ENCODE results near the gene ULK3. TPM values are rescaled to one million over a fixed set of nuclear protein-coding genes. Genes with fewer than 3 reads are reported as not detected.

ULK3 gene
- total RNA-seq, 2 experiments from 2014 or later: 41.1 to 49.9 TPM

DNA sequence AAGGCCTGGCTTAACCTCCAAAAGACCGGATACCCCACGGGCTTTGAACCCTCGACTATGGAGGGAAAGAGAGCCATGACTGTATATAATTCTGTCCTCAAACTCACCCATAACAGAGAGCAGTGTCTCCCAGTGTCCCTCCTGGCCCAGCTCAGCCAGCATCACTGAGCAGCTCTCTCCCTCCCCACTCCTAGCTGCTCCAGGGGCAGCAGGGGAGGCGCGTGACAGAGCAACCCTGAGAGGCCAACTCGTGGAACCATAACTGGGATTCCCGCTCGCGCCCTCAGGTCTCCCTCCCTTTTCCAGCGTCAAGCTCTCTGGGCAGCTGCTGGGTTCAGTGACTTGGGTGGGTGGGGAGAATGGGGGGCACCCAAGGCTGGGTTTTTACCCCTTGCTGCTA lies 17.1 kb downstream of the ULK3 start:
- H3K27me3 Mint-ChIP-seq: peaks cover 36% of the 10 kb centered on the region
- no peaks in the 10 kb centered on the region for H3K9me3 Mint-ChIP-seq
- H3K4me1 Mint-ChIP-seq: no peaks in the 10 kb centered on the region
- no peaks in the 10 kb centered on the region for H3K36me3 Mint-ChIP-seq
- H3K4me3 Mint-ChIP-seq: no peak overlapping the region
- H3K27ac Mint-ChIP-seq: no peak overlapping the region
- DNase-seq: no peak

DNA sequence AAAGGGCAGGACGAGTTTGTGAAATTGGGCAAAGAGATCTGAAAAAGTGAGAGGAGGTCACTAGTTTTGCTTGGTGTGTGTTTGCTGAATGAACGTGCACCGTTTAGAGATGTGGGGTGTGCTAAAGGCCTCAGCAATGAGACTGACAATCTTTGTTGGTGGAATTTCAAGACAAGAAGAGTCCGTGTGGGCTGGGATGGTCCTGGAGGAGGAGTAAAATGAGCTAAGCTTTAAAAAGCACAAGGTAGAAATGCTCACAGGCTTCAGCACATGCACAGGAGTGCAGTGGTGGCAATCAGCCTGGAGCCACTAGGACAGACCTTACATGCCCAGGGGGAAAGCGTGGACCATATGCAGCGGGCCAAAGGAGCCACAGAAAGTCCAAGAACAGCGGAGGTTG lies 18.0 kb downstream of the ULK3 start:
- Mint-ChIP-seq H3K9me3 (no peaks in the 10 kb centered on the region), H3K4me3 (no peak overlapping the region), H3K4me1 (no peaks in the 10 kb centered on the region), H3K36me3 (no peaks in the 10 kb centered on the region), H3K27ac (no peak overlapping the region), H3K27me3 (peaks cover 38% of the 10 kb centered on the region)
- no peak for DNase-seq

- H3K27me3 Mint-ChIP-seq: peaks cover 30% of the 10 kb centered on the region
- DNase-seq: no peak
- H3K4me1 Mint-ChIP-seq: peaks cover 5% of the 10 kb centered on the region
- no peaks in the 10 kb centered on the region for H3K9me3 Mint-ChIP-seq
- H3K27ac Mint-ChIP-seq: no peak overlapping the region
- no peak overlapping the region for H3K4me3 Mint-ChIP-seq
- H3K36me3 Mint-ChIP-seq: no peaks in the 10 kb centered on the region
Measured at GRCh38 chr15:74823324-74823723, 19.6 kb downstream of the ULK3 start.

DNA sequence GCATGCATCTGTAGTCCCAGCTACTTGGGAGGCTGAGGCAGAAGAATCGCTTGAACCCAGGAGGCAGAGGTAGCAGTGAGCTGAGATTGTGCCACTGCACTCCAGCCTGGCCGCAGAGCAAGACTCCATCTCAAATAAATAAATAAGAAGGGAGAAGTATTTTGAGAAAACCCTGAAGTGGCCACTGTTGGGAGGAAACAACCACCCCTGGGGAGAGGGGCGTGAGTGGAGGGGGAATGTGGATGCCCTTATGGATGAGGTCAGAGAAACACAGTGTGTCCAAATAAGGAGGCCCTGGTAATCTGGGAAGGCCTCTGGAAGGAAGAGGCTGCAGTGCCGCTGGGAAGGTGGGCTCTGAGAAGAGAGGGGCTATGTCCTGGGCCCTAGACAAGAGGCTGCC lies 20.7 kb downstream of the ULK3 start:
- H3K36me3 Mint-ChIP-seq: no peaks in the 10 kb centered on the region
- H3K9me3 Mint-ChIP-seq: no peaks in the 10 kb centered on the region
- H3K4me1 Mint-ChIP-seq: peaks cover 5% of the 10 kb centered on the region
- DNase-seq: no peak
- H3K27ac Mint-ChIP-seq: no peak overlapping the region
- H3K4me3 Mint-ChIP-seq: no peak overlapping the region
- peaks cover 19% of the 10 kb centered on the region for H3K27me3 Mint-ChIP-seq

DNA sequence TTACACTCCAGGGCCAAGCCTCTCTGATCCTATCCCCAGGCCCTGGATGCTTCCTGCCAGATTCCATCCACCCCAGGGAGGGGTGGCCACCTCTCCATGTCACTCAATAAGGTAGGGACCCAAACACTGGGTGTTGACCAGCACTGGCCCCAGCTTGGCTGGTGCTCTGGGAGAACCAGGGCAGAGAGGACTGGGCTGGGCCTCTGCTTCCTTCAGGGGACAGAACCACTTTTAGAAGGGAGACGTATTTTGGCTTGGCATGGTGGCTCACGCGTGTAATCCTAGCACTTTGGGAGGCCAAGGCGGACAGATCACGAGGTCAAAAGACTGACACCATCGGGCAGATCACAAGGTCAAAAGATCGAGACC lies 21.2 kb downstream of the ULK3 start:
- Mint-ChIP-seq H3K4me1 (peaks cover 5% of the 10 kb centered on the region), H3K4me3 (no peak overlapping the region), H3K9me3 (no peaks in the 10 kb centered on the region), H3K27me3 (peaks cover 15% of the 10 kb centered on the region), H3K27ac (no peak overlapping the region), H3K36me3 (no peaks in the 10 kb centered on the region)
- no peak for DNase-seq

DNA sequence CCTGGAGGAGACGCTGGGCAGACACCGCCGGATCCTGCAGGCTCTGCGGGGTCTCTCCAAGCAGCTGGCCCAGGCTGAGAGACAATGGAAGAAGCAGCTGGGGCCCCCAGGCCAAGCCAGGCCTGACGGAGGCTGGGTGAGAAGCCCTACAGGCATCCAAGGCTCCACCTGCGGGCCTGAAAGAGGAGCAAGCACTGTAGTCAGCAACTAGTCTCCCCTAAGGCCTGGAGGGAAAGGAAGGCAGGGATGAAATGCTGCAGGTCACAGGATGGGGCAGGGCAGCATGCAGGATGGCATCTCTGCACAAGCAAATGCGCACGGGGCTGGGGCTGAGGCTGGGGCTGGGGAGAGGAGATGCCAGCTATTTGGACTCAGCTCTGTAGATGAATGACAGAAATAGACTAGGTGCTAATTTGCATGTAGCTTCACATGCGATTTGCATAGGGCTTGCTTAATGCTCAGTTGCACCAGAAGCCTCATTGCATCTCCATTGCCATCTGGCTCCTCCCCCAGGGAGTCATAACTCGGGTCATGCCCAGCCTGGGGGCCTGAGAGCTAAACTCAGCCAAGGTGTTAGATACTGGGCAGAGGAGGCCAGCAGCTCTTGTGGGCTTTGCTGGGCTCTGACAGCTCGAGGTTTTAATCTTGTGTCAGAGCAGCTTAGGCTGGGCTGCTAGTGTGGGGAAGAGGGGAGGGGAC lies 21.7 kb downstream of the ULK3 start:
- no peak overlapping the region for H3K4me3 Mint-ChIP-seq
- no peak for DNase-seq

GRCh38 chr15:74820056-74820455 lies 22.9 kb downstream of the ULK3 start:
- DNase-seq: no peak
- Mint-ChIP-seq H3K27me3 (peaks cover 3% of the 10 kb centered on the region), H3K9me3 (no peaks in the 10 kb centered on the region), H3K36me3 (no peaks in the 10 kb centered on the region), H3K4me1 (peaks cover 5% of the 10 kb centered on the region), H3K27ac (no peak overlapping the region), H3K4me3 (no peak overlapping the region)

More for the DNA sequence above, 21.7 kb downstream of the ULK3 start:
- H3K4me1 Mint-ChIP-seq: peaks cover 5% of the 10 kb centered on the region
- H3K27ac Mint-ChIP-seq: no peak overlapping the region
- H3K27me3 Mint-ChIP-seq: peaks cover 11% of the 10 kb centered on the region
- H3K9me3 Mint-ChIP-seq: no peaks in the 10 kb centered on the region
- H3K36me3 Mint-ChIP-seq: no peaks in the 10 kb centered on the region

DNA sequence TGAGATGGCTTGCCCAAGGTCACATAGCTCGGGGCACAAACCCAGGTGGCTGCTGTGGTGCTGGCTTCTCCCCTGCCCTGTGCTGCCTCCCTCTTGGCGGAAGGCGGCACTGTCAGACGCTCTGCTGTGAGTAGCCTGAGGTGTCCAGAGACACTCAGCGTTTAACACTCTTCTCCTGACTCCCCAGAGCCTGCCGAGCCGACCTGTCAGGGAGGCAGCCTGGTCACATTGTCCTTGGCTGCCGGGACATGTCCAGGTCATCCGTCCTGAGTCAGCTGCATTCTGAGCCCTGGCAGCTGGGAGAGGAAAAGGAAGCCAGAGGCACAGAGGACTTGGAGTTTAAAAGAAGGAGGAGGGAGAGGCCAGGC lies 25.6 kb downstream of the ULK3 start:
- Mint-ChIP-seq H3K27ac (no peak overlapping the region), H3K4me3 (no peak overlapping the region), H3K27me3 (peaks cover 3% of the 10 kb centered on the region), H3K36me3 (no peaks in the 10 kb centered on the region), H3K9me3 (no peaks in the 10 kb centered on the region), H3K4me1 (peaks cover 5% of the 10 kb centered on the region)
- DNase-seq: no peak

DNA sequence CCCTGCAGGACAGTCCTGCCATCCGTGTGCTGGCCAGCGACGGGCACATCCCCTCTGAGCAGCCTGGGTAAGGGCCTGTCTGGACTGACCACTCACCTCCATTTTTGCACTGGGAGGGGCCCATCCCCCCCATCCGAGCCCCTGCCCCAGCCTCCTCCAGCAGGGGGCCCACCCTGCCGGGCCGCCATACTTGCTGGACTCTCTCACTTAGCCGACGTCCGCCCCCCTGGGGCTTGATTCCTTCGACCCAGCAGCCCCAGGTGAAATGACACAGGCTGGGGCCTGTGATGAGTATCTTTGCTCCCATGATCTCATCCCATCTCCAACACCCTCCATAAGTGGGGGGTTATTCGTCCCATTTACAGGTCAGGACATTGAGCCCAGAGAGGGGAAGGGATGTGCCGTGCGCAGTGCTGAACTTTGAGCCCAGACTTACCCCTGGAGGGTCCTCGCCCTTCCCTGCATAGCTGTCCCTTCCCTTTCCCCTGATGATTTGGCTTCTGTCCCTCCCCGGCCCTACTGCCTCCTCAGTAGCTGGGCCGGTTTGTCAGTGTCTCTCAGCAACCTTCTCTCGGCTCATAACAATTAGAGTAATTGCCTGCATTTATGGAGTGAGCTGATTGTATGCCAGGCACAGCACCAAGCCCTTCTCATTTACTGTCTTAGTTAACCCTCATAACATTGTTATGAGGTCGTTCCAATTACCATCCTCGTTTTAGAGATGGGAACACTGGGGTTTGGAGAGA lies 26.2 kb downstream of the ULK3 start:
- no peak for DNase-seq
- peaks cover 5% of the 10 kb centered on the region for H3K4me1 Mint-ChIP-seq
- H3K9me3 Mint-ChIP-seq: no peaks in the 10 kb centered on the region
- H3K27ac Mint-ChIP-seq: no peak overlapping the region
- H3K4me3 Mint-ChIP-seq: no peak overlapping the region
- no peaks in the 10 kb centered on the region for H3K36me3 Mint-ChIP-seq
- peaks cover 3% of the 10 kb centered on the region for H3K27me3 Mint-ChIP-seq

- no peak for DNase-seq
- no peak overlapping the region for H3K27ac Mint-ChIP-seq
- H3K36me3 Mint-ChIP-seq: no peaks in the 10 kb centered on the region
- H3K27me3 Mint-ChIP-seq: peaks cover 3% of the 10 kb centered on the region
- peaks cover 5% of the 10 kb centered on the region for H3K4me1 Mint-ChIP-seq
- H3K4me3 Mint-ChIP-seq: no peak overlapping the region
- no peaks in the 10 kb centered on the region for H3K9me3 Mint-ChIP-seq
Measured at GRCh38 chr15:74815961-74816360, 27.0 kb downstream of the ULK3 start.

GRCh38 chr15:74815121-74815934 lies 27.6 kb downstream of the ULK3 start:
- Mint-ChIP-seq H3K27ac (no peak overlapping the region), H3K9me3 (no peaks in the 10 kb centered on the region), H3K4me3 (no peak overlapping the region), H3K27me3 (peaks cover 3% of the 10 kb centered on the region), H3K36me3 (no peaks in the 10 kb centered on the region), H3K4me1 (peaks cover 5% of the 10 kb centered on the region)
- no peak for DNase-seq

DNA sequence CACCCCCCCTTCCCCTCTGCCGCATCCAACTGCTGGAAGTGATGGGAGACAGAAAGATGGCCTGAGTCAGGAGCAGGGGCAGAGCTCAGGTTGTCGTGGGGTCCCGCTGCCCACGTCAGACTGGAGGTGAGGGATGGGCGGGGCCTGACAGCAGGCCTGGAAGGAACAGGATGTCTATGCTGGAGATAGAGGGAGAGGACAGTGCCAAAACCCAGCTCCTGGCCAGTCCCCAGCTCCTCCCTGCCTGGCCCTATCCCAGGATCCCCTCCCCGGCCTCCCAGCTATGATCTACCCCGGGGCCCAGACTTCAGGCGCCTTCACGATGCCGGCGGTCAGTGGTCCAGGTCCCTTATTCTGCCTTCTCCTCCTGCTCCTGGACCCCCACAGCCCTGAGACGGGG lies 30.4 kb downstream of the ULK3 start, which contains the start of gene LMAN1L:
TSS of gene LMAN1L (plus strand) at position 303 of the 400 bp plus-strand sequence. CDS start at position 323, 20 bp downstream.
- H3K4me1 Mint-ChIP-seq: peaks cover 9% of the 10 kb centered on the region
- no peak within 1 kb of the TSS for H3K4me3 Mint-ChIP-seq
- no peak for DNase-seq
- H3K36me3 Mint-ChIP-seq: no peaks in the 10 kb centered on the region
- H3K27ac Mint-ChIP-seq: no peak within 1 kb of the TSS
- no peaks in the 10 kb centered on the region for H3K27me3 Mint-ChIP-seq
- H3K9me3 Mint-ChIP-seq: no peaks in the 10 kb centered on the region

DNA sequence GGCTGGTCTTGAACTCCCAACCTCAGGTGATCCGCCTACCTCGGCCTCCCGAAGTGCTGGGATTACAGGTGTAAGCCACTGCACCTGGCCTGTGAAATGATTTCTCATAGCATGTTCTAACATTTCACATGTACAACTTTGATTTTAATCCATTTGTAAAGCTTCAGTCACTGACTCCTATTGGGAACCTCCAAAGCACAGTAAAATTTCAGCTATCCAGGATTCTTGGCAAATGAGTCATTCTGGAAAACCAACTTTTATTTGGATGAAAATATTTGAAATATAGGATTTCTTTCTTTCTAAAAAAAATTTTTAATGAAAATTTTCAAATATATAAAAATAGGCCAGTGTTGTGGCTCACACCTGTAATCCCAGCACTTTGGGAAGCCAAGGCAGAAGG lies 33.0 kb downstream of the ULK3 start:
- DNase-seq: no peak
- peaks cover 16% of the 10 kb centered on the region for H3K4me1 Mint-ChIP-seq
- no peak overlapping the region for H3K27ac Mint-ChIP-seq
- H3K27me3 Mint-ChIP-seq: no peaks in the 10 kb centered on the region
- peaks cover 4% of the 10 kb centered on the region for H3K36me3 Mint-ChIP-seq
- no peaks in the 10 kb centered on the region for H3K9me3 Mint-ChIP-seq
- no peak overlapping the region for H3K4me3 Mint-ChIP-seq

DNA sequence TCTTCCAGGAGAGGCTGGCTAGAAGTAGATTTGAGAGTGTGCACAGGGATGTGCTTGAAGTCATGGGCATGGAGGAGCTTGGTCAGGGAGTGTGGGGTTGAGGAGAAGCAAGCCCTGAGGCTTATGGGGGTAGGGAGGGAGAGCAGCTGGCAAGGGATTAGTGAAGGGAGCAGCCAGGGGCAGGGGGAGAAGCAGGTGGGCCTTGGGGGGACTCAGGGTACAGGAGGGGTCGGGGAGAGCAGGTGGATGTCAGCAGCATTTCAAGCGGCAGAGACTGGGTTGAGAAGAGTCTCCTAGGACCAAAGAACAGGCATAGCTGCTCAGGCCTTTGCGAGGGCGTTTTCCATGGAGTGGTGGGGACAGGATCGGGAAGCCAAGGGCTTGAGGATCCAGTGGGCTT lies 33.7 kb downstream of the ULK3 start:
- Mint-ChIP-seq H3K4me1 (peaks cover 18% of the 10 kb centered on the region), H3K9me3 (no peaks in the 10 kb centered on the region), H3K27me3 (no peaks in the 10 kb centered on the region), H3K36me3 (peaks cover 10% of the 10 kb centered on the region), H3K4me3 (no peak overlapping the region), H3K27ac (no peak overlapping the region)
- DNase-seq: no peak

DNA sequence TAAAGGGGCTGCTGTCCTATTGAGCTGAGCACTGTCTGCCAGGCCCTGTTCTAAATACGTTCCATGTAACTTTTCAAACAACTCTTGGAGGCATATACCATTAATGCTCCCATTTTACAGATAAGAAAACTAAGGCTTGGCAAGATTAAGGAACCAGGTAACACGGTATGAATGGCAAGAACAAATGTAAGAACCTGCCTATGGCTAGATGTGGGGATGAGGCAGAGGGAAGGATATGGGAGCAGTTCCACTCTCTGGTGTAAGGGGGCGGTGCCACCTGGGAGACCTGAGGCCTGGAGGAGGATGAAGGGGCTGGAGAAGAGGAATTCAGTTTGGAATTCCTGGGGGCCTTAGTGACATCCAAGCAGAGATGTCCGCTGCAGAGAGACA lies 34.1 kb downstream of the ULK3 start:
- no peak for DNase-seq
- H3K9me3 Mint-ChIP-seq: no peaks in the 10 kb centered on the region
- no peaks in the 10 kb centered on the region for H3K27me3 Mint-ChIP-seq
- peaks cover 14% of the 10 kb centered on the region for H3K36me3 Mint-ChIP-seq
- no peak overlapping the region for H3K4me3 Mint-ChIP-seq
- peak overlapping the region; percentile 8 for H3K27ac Mint-ChIP-seq
- H3K4me1 Mint-ChIP-seq: peaks cover 18% of the 10 kb centered on the region
